Activated CD4-positive, alpha-beta T cell treated with anti-CD3 and anti-CD28 coated beads for 36 hours (primary cell): ENCODE data around the gene SLC9B2. TPM values are rescaled to one million over a fixed set of nuclear protein-coding genes. Genes with fewer than 3 reads are reported as not detected.
A peak's percentile ranks its signal among the peaks of the same experiment; 100 is the strongest.
"Not testable (repeated sequence)": the region's sequence is repeated elsewhere in the genome, so short reads cannot be mapped to it uniquely, and the experiment has no call there.

Source experiments
- ATAC-seq: fragments of 200-7000 bp; cut with Tn5 transposase; one replicate; pipeline ENCODE4 v1.10.0; 2021; ENCODE audit warnings: mild to moderate bottlenecking, moderate library complexity
- CTCF ChIA-PET: fragments of 350-600 bp; sonication (Branson Sonifier 250); formaldehyde crosslinking; loops from one replicate; lab custom pipeline; 2021; ENCODE audit warnings: antibody characterized with exemption; lab: Charles Lee
- POLR2A ChIA-PET: fragments of 350-600 bp; sonication (Branson Sonifier 250); formaldehyde crosslinking; loops from one replicate; lab custom pipeline; 2021; ENCODE audit warnings: antibody characterized with exemption, inconsistent platforms; lab: Charles Lee
- DNase-seq: peaks from one replicate; pipeline ENCODE4 v3.0.0-alpha.2; 2020
- H3K27ac Mint-ChIP-seq: one replicate; pipeline ENCODE4 v1.8.0; 2021; ENCODE audit warnings: mixed read lengths
- H3K27me3 Mint-ChIP-seq: one replicate; pipeline ENCODE4 v1.8.0; 2021; ENCODE audit warnings: mixed read lengths
- H3K36me3 Mint-ChIP-seq: one replicate; pipeline ENCODE4 v1.8.0; 2021; ENCODE audit warnings: low read depth, mixed read lengths
- H3K4me1 Mint-ChIP-seq: one replicate; pipeline ENCODE4 v1.8.0; 2021; ENCODE audit warnings: mixed read lengths
- H3K4me3 Mint-ChIP-seq: one replicate; pipeline ENCODE4 v1.8.0; 2021; ENCODE audit warnings: mild to moderate bottlenecking, moderate library complexity, mixed read lengths
- H3K9me3 Mint-ChIP-seq: one replicate; pipeline ENCODE4 v1.8.0; 2021; ENCODE audit warnings: low read depth, mixed read lengths
- intact Hi-C, 2 experiments: fragments of 100-400 bp; cut with DNase I in 1 of 2; cut with micrococcal nuclease in 1 of 2; formaldehyde crosslinking; loops; one replicate each; pipeline versions ENCODE4 v1.14.2 to v1.15.1; 2022 to 2024; cut with DNase I, micrococcal nuclease
- total RNA-seq, 2 experiments: library from RNA; stranded (reverse); gene quantifications; one replicate each; pipeline ENCODE4 v1.2.3, GENCODE V29; 2021

The SLC9B2 gene
- total RNA-seq, 2 experiments from 2014 or later, result 30.6 to 31.2 TPM

GRCh38 chr4:102993985-102994384 lies 82.6 kb downstream of the SLC9B2 start:
- intact Hi-C loops, H3K9me3 Mint-ChIP-seq, DNase-seq, ATAC-seq, H3K4me1 Mint-ChIP-seq, H3K27ac Mint-ChIP-seq, POLR2A ChIA-PET, H3K36me3 Mint-ChIP-seq, CTCF ChIA-PET, H3K27me3 Mint-ChIP-seq, H3K4me3 Mint-ChIP-seq: not testable (repeated sequence)

DNA sequence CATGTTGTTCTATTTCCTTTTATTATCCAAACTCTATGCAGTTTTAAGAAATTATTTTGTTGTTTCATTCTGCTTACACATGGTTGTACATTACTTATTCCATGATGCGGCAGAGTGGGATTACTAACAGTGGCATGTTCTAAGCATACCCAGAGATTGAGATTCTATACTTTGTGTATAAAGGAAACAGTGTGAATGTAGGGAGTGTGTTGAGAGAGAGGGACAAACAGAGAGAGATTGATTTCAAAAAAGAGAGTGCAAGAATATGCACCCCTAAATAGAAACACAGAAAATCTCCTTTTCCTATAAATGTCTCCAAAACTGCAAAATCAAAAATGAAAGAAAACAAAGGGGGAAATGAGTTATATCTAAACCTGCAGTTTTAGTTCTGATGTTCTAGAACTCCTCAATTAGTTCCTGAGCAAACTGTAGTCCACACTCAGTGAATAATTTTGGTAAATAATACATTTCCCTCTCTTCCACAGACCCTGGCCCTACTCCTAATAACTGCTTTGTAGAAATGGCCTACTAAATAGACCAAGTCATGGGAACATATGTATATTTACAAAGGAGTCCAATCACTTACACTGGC lies 88.0 kb downstream of the SLC9B2 start:
- peak overlapping the region; percentile 67 for H3K27ac Mint-ChIP-seq
- no peaks in the 10 kb centered on the region for H3K27me3 Mint-ChIP-seq
- peaks cover 17% of the 10 kb centered on the region for H3K36me3 Mint-ChIP-seq
- intact Hi-C loops, result no loop called here
- ChIA-PET CTCF (interaction anchor here (0.8 kb wide), 1 partner anchor 13 kb away, joined by 3 read pairs; no protein-coding TSS in a partner anchor), POLR2A (no interaction called here)
- H3K4me1 Mint-ChIP-seq, result peaks cover 21% of the 10 kb centered on the region
- DNase-seq (no peak), ATAC-seq (peak; percentile 77)
- no peaks in the 10 kb centered on the region for H3K9me3 Mint-ChIP-seq
- H3K4me3 Mint-ChIP-seq, result no peak overlapping the region

GRCh38 chr4:102981005-102981404 lies 95.6 kb downstream of the SLC9B2 start:
- no peak for DNase-seq
- POLR2A ChIA-PET, result no interaction called here

More at GRCh38 chr4:102981005-102981404, 95.6 kb downstream of the SLC9B2 start:
- H3K36me3 Mint-ChIP-seq, result peaks cover 5% of the 10 kb centered on the region
- no peaks in the 10 kb centered on the region for H3K4me1 Mint-ChIP-seq
- intact Hi-C loops, result no loop called here
- peaks cover 5% of the 10 kb centered on the region for H3K9me3 Mint-ChIP-seq
- no peak for ATAC-seq
- CTCF ChIA-PET, result no interaction called here
- H3K27ac Mint-ChIP-seq, result no peak overlapping the region
- no peaks in the 10 kb centered on the region for H3K27me3 Mint-ChIP-seq
- no peak overlapping the region for H3K4me3 Mint-ChIP-seq

Other genes with a start within 250 kb of the SLC9B2 start
- 100 to 1,000 TPM; 472 to 686 TPM for gene UBE2D3, start 249.2 kb downstream of the SLC9B2 start, total RNA-seq
- gene CISD2, start 207.8 kb downstream of the SLC9B2 start, total RNA-seq, result 10 to 100 TPM; 33.5 to 35.1 TPM
- 1 to 10 TPM; 1.8 to 3.7 TPM for gene SLC9B1, start 57.1 kb downstream of the SLC9B2 start, total RNA-seq
- gene BDH2, start 23.1 kb upstream of the SLC9B2 start, total RNA-seq, result 10 to 100 TPM; 12.7 to 14.8 TPM
- 10 to 100 TPM; 42.4 to 54.0 TPM for gene CENPE, start 121.6 kb upstream of the SLC9B2 start, total RNA-seq